Gastroesophageal sphincter (tissue), 3 donors: Measurements from ENCODE around the gene EFNB2.

Source experiments
- EP300 ChIP-seq: sonication (generic); formaldehyde crosslinking; IDR thresholded peaks from one replicate; pipeline ENCODE4 v1.6.1; 2017; ENCODE audit warnings: antibody characterized with exemption, mild to moderate bottlenecking
- POLR2A ChIP-seq, 2 donors: fragments of 450-650 bp; IDR thresholded peaks; one replicate each; pipeline ENCODE4 v1.6.1; 2017; ENCODE audit warnings: antibody characterized with exemption in 2 of 2, mild to moderate bottlenecking in 2 of 2, moderate library complexity in 1 of 2
- POLR2AphosphoS5 ChIP-seq: sonication (generic); formaldehyde crosslinking; IDR thresholded peaks from one replicate; pipeline ENCODE4 v1.6.1; 2017; ENCODE audit warnings: antibody characterized with exemption
- TF ChIP-seq, protein P1 (sequence below), 4 experiments: fragments of 200-600 bp in 2 of 4; fragments of 450-650 bp in 2 of 4; sonication (generic) in 1 of 4; IDR thresholded peaks; one replicate each; pipeline ENCODE4 v1.5.1; 2017 to 2019; ENCODE audit warnings: antibody characterized with exemption in 4 of 4, mild to moderate bottlenecking in 2 of 4, moderate library complexity in 2 of 4

GRCh38 chr13:106440866-106441265 is 94.6 kb downstream of the EFNB2 start:
- TF ChIP-seq POLR2AphosphoS5 (no peak), POLR2A (IDR thresholded peaks at IDR 0.05) (no peak), EP300 (no peak)
- TF ChIP-seq, protein P1, sequence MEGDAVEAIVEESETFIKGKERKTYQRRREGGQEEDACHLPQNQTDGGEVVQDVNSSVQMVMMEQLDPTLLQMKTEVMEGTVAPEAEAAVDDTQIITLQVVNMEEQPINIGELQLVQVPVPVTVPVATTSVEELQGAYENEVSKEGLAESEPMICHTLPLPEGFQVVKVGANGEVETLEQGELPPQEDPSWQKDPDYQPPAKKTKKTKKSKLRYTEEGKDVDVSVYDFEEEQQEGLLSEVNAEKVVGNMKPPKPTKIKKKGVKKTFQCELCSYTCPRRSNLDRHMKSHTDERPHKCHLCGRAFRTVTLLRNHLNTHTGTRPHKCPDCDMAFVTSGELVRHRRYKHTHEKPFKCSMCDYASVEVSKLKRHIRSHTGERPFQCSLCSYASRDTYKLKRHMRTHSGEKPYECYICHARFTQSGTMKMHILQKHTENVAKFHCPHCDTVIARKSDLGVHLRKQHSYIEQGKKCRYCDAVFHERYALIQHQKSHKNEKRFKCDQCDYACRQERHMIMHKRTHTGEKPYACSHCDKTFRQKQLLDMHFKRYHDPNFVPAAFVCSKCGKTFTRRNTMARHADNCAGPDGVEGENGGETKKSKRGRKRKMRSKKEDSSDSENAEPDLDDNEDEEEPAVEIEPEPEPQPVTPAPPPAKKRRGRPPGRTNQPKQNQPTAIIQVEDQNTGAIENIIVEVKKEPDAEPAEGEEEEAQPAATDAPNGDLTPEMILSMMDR (IDR thresholded peaks at IDR 0.05): no peak
